Measurements from ENCODE around the gene PIP5K1B.

PIP5K1B gene

DNA sequence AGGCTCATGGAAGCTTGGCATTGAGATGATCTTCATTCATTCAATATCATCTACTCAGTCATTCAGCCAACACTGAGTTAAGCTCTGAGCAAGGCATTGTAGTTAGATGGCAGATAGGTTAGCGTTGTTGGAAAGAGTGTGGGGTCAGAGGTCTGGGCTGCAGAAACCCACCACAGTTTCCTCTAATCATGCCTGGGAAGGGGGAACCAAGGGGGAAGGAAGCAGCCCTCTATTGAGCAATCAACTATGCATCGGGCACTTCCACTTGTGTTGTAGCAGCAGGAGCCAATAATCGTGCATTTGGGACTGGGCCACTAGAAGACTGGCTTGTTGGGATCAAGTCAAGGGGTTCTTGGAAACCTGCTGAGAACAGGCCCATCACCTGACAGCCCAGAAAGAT, 139.1 kb downstream of the PIP5K1B start:
- no peak for TF ChIP-seq SIN3A (IDR thresholded peaks at IDR 0.05; ENCODE audit: borderline replicate concordance, insufficient read depth, low read length)
- no peak for TF ChIP-seq POLR2AphosphoS5 (IDR thresholded peaks at IDR 0.05; ENCODE audit: low read depth, low read length)
- no peak for TF ChIP-seq FOXP2 (optimal IDR thresholded peaks at IDR 0.05; ENCODE audit: borderline replicate concordance, extremely low read depth, extremely low read length, insufficient read depth)
- no peak for TF ChIP-seq TAF1 (IDR thresholded peaks at IDR 0.05; ENCODE audit: borderline replicate concordance, insufficient read depth, low read length)
- no peak for TF ChIP-seq REST (IDR thresholded peaks at IDR 0.05; ENCODE audit: insufficient read depth in 1 of 2, low read depth in 2 of 2, low read length in 2 of 2)

GRCh38 chr9:68844631-68845612, 139.9 kb downstream of the PIP5K1B start:
- TF ChIP-seq REST (IDR thresholded peaks at IDR 0.05; ENCODE audit: insufficient read depth in 1 of 2, low read depth in 2 of 2, low read length in 2 of 2), result no peak
- no peak for TF ChIP-seq FOXP2 (optimal IDR thresholded peaks at IDR 0.05; ENCODE audit: borderline replicate concordance, extremely low read depth, extremely low read length, insufficient read depth)
- no peak for TF ChIP-seq TAF1 (IDR thresholded peaks at IDR 0.05; ENCODE audit: borderline replicate concordance, insufficient read depth, low read length)
- TF ChIP-seq SIN3A (IDR thresholded peaks at IDR 0.05; ENCODE audit: borderline replicate concordance, insufficient read depth, low read length), result no peak
- no peak for TF ChIP-seq POLR2AphosphoS5 (IDR thresholded peaks at IDR 0.05; ENCODE audit: low read depth, low read length)

- TF ChIP-seq SIN3A (IDR thresholded peaks at IDR 0.05; ENCODE audit: borderline replicate concordance, insufficient read depth, low read length) (no peak), POLR2AphosphoS5 (IDR thresholded peaks at IDR 0.05; ENCODE audit: low read depth, low read length) (no peak), REST (IDR thresholded peaks at IDR 0.05; ENCODE audit: insufficient read depth in 1 of 2, low read depth in 2 of 2, low read length in 2 of 2) (no peak), TAF1 (IDR thresholded peaks at IDR 0.05; ENCODE audit: borderline replicate concordance, insufficient read depth, low read length) (no peak)
These were observed 142.7 kb downstream of the PIP5K1B start for GRCh38 chr9:68847765-68848164.

- TF ChIP-seq TAF1 (IDR thresholded peaks at IDR 0.05; ENCODE audit: borderline replicate concordance, insufficient read depth, low read length) (no peak), SIN3A (IDR thresholded peaks at IDR 0.05; ENCODE audit: borderline replicate concordance, insufficient read depth, low read length) (no peak), REST (IDR thresholded peaks at IDR 0.05; ENCODE audit: insufficient read depth in 1 of 2, low read depth in 2 of 2, low read length in 2 of 2) (no peak), POLR2AphosphoS5 (IDR thresholded peaks at IDR 0.05; ENCODE audit: low read depth, low read length) (no peak), FOXP2 (optimal IDR thresholded peaks at IDR 0.05; ENCODE audit: borderline replicate concordance, extremely low read depth, extremely low read length, insufficient read depth) (no peak)
These were observed 146.6 kb downstream of the PIP5K1B start for GRCh38 chr9:68851657-68852056.

Measured in PFSK-1 (cell line).